HG03469 (cell line): ENCODE results near the gene EFL1.

Experiments used
- ATAC-seq: cut with Tn5 transposase; IDR thresholded peaks from one replicate; pipeline ENCODE4 v1.9.1; 2021; ENCODE audit warnings: mild to moderate bottlenecking, moderate library complexity, moderate number of reproducible peaks; ENCODE audit not compliant: unreplicated experiment

Gene EFL1

DNA sequence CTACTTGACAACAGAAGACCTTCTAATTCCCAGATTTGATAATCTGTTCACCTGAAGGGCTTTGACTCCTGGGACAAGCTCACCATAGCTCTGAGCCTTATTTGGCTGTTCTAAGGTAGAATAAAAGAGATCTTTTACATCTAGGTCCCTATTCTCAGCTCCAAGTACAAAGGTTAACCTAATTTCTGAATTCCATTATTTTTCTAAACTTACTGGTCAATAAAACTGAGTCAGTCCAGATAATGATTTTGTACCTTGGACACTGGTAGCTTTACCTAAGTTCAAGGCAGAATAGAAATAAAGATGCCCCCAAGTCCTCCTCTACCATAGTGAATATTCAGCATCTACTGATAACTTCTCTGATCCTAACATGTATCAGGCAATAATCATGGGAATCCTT lies 135.0 kb downstream of the EFL1 start:
- ATAC-seq, result no peak

- ATAC-seq, result no peak
These were observed 136.2 kb downstream of the EFL1 start for GRCh38 chr15:82126346-82126745.

- no peak for ATAC-seq
These were observed 137.9 kb downstream of the EFL1 start for GRCh38 chr15:82124331-82125263.

- no peak for ATAC-seq
These were observed 139.7 kb downstream of the EFL1 start for GRCh38 chr15:82122746-82123400.

GRCh38 chr15:82118040-82118439 lies 144.5 kb downstream of the EFL1 start:
- no peak for ATAC-seq

- ATAC-seq, result no peak
These were observed 145.2 kb downstream of the EFL1 start for GRCh38 chr15:82117296-82117695.

DNA sequence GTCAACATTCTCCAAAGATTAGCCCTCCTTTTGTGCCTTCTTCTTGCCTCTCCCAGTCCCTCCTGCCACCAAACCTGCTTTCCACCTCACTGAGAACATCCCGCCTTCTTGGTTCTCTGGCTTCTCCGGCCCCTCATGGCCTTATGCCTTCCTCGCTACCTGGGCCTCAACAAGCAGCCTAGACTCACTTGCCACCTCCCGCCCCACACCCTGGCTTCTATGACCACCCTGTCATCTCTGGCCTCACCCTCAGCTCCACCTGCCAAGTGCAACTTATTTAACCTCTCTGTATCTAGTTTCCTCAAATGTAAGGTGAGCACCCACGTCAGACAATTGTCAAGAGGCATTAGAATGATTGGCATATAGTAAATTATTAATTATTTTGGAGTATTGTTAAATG lies 147.9 kb downstream of the EFL1 start:
- no peak for ATAC-seq

- no peak for ATAC-seq
These were observed 149.3 kb downstream of the EFL1 start for GRCh38 chr15:82113106-82113715.

DNA sequence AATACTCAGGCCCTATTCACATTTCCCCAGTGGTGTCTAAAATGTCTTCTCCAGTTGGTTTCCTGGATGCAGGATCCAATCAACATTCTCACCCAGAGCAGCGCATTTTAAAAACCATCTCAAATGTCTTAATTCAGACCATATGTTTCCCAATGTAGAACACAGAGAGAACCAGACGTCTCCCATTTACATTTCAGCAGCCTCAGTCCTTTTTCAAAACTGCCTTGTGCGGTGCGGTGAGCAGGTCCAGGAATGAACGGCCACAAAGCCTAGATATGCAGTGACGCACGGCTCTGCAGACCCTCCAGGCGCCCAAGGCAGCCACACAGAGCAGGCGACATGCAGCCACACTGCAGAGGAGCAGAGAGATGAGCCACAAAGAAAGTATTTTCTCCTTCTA lies 150.6 kb downstream of the EFL1 start:
- ATAC-seq, result no peak

DNA sequence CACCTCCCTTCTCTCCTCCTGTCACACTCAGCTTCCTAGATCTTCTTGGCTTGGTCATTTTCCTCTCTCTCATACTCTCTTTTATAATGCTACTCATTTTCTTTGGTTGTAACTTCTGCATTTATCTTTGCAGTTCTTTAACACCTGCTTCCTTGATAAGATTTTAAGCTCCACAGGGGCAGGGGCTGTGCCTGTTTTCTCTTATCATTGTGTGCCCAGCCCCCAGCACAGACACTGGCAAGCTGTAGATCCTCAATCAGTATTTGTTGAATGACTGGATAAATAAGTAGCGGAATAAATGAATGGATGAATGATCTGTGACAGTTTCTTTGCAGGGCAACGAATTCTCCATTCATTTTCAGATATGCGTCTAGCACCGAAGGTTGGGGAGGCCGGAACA lies 152.4 kb downstream of the EFL1 start:
- no peak for ATAC-seq

- ATAC-seq, result no peak
These were observed 153.9 kb downstream of the EFL1 start for GRCh38 chr15:82108489-82109078.

GRCh38 chr15:82106679-82107078 lies 155.9 kb downstream of the EFL1 start:
- ATAC-seq, result no peak

GRCh38 chr15:82105451-82106215 lies 156.9 kb downstream of the EFL1 start:
- no peak for ATAC-seq

GRCh38 chr15:82103468-82103867 lies 159.1 kb downstream of the EFL1 start:
- ATAC-seq, result no peak

DNA sequence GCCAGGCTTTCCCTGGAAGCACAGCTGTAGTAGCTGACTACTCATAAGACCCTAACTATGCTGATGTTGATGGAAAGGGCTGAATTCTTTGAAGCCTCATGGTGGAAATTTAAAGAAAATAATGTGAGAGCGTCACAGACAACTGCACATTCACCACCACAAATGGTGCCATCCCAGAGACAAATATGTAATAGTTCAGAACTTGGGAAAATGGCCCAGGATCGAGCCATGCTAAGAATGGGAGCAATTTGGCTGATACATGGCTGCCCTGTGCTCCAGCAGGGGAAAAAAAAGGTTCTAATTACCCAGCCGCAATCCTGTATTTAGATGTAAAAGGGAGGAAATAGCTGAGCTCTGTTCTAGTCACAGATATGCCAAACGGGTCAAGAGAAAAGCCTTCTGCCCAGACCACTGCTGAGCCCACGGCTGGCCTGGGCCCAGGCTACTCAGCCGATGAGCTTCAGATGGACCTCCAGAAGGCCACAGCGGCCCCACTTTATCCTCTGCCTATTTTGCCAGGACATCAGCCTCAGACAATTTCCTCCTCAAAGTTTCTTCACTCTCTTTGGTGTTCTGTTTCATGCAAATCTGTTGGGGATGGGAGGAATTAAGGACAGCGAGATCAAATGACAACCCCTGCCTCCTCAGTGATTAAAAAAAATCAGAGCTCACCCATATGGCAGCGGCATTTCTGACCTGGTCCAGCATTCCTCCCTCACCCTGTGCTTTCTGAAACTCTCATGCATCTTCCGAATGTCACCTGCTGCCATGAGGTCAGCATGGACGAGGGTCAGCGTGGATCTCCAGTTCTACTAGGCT lies 162.2 kb downstream of the EFL1 start:
- no peak for ATAC-seq

DNA sequence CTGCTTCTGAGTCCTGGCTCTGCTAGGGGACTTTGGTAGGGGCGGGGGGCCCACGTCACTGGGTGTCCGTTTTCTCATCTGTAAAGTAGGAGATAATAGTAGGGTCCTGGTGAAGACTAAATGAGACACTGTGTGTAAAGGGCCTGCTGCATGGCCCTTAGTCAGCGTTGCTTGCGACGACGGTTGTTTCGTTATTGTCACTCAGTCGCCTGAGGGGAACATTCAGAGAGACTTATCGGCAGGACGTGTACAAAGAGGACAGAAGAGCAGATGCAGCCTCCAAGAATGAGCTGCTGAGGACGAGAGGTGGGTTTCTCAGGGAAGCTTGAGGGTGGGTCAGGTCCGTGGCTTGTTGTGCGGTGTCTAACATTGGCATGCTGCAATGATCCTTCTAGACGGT lies 163.9 kb downstream of the EFL1 start:
- no peak for ATAC-seq

DNA sequence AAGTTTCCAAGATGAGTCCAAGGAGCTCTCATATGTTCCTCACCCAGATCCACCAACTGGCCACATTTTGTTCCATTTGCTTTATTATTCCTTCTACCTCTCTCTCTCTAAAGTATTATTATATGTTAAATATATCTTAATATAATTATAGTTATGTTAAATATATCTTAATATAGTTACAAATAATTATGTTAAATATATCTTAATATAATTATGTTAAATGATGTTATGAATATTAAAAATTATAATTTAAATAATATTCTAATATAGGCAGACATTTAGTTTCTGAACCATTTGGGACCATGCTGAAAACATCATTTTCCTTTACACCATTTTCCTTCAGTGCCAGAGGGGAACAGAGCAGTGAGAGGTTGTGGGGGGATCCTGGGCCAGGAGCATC lies 166.7 kb downstream of the EFL1 start:
- no peak for ATAC-seq

DNA sequence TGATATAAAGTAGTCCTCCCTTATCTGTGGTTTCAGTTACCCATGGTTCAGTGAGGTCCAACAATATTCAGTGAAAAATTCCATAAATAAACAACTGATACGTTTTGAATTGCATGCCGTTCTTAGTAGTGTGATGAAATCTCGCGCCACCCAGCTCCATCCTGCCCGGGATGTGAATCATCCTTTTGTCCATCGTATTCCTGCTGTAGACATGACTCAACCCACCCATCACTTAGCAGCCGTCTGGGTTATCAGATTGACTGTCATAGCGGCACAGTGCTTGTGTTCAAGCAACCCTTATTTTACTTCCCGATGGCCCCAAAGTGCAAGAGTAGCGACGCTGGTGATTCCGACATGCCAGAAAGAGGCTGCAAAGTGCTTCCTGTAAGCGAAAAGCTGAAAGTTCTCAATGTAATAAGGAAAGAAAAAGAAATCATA lies 168.7 kb downstream of the EFL1 start:
- no peak for ATAC-seq

- no peak for ATAC-seq
These were observed 169.2 kb downstream of the EFL1 start for GRCh38 chr15:82093325-82093724.

DNA sequence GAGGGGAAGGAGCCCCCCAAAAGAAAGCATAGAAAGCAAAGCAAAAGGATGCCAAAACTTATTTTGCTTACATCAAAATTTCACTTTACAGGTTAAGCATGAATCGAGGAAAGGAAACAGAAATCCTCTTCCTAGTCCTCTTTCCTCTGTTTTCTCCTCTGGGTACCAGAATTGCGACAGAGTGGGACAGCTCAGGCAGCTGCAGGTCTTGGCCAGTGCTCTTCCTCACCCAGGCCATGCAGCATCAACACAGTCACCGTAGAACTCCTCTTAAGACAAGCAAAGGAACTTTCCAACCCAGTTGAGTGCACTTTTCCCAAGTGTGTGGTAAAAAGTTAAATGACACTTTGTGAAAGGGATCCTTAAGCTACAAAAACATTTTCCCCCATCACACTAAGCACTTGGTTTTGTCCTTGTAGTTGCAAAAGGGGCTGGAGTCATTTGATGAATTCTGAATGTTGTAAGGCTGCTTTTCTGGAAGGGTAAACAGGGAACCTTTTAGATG lies 170.8 kb downstream of the EFL1 start:
- no peak for ATAC-seq
